HEK293 (cell line): ENCODE data around the gene SLC35A2.

Source experiments
- BCL11A ChIP-seq: fragments of 450-650 bp; formaldehyde crosslinking; IDR thresholded peaks from 2 replicates; pipeline ENCODE4 v1.5.1; 2016; ENCODE audit warnings: low read depth, missing biosample characterization, missing genetic modification characterization
- CTCF ChIP-seq: fragments of 450-650 bp; formaldehyde crosslinking; IDR thresholded peaks from 2 replicates; pipeline ENCODE4 v1.5.1; 2016; ENCODE audit warnings: missing biosample characterization, missing genetic modification characterization
- KLF16 ChIP-seq: fragments of 450-650 bp; formaldehyde crosslinking; IDR thresholded peaks from 2 replicates; pipeline ENCODE4 v1.5.1; 2017; ENCODE audit warnings: missing biosample characterization, missing genetic modification characterization
- SETDB1 ChIP-seq: IDR thresholded peaks from one replicate; pipeline ENCODE4 v1.6.1; 2017; ENCODE audit warnings: mild to moderate bottlenecking, low read length, moderate library complexity, mixed read lengths; ENCODE audit not compliant: insufficient read length
- SP3 ChIP-seq: fragments of 450-650 bp; formaldehyde crosslinking; IDR thresholded peaks from 2 replicates; pipeline ENCODE4 v1.5.1; 2016; ENCODE audit warnings: missing biosample characterization, missing genetic modification characterization
- WT1 ChIP-seq: fragments of 450-650 bp; formaldehyde crosslinking; IDR thresholded peaks from 2 replicates; pipeline ENCODE4 v1.5.1; 2016; ENCODE audit warnings: missing biosample characterization, missing genetic modification characterization
- ZBTB48 ChIP-seq: fragments of 450-650 bp; formaldehyde crosslinking; IDR thresholded peaks from 2 replicates; pipeline ENCODE4 v1.5.1; 2016; ENCODE audit warnings: missing biosample characterization, missing genetic modification characterization
- ZFHX2 ChIP-seq: fragments of 450-650 bp; formaldehyde crosslinking; conservative IDR thresholded peaks from 2 replicates; pipeline ENCODE4 v1.5.1; 2016; ENCODE audit warnings: missing biosample characterization, missing genetic modification characterization
- ZNF155 ChIP-seq: fragments of 450-650 bp; formaldehyde crosslinking; IDR thresholded peaks from 2 replicates; pipeline ENCODE4 v1.5.1; 2016; ENCODE audit warnings: missing biosample characterization, missing genetic modification characterization
- ZNF184 ChIP-seq: fragments of 450-650 bp; IDR thresholded peaks from 2 replicates; pipeline ENCODE4 v1.5.1; 2018; ENCODE audit warnings: missing biosample characterization, mild to moderate bottlenecking, missing genetic modification characterization
- ZNF302 ChIP-seq: fragments of 450-650 bp; formaldehyde crosslinking; IDR thresholded peaks from 2 replicates; pipeline ENCODE4 v1.5.1; 2016; ENCODE audit warnings: missing biosample characterization, missing genetic modification characterization, low read depth
- ZNF311 ChIP-seq: fragments of 450-650 bp; formaldehyde crosslinking; IDR thresholded peaks from 2 replicates; pipeline ENCODE4 v1.5.1; 2017; ENCODE audit warnings: missing biosample characterization, missing genetic modification characterization, borderline replicate concordance
- ZNF416 ChIP-seq: fragments of 450-650 bp; formaldehyde crosslinking; IDR thresholded peaks from 2 replicates; pipeline ENCODE4 v1.5.1; 2016; ENCODE audit warnings: missing biosample characterization, missing genetic modification characterization
- ZNF48 ChIP-seq: fragments of 450-650 bp; formaldehyde crosslinking; IDR thresholded peaks from 2 replicates; pipeline ENCODE4 v1.5.1; 2016; ENCODE audit warnings: missing biosample characterization, missing genetic modification characterization
- ZNF707 ChIP-seq: fragments of 450-650 bp; formaldehyde crosslinking; IDR thresholded peaks from 2 replicates; pipeline ENCODE4 v1.5.1; 2016; ENCODE audit warnings: missing biosample characterization, missing genetic modification characterization
- ZNF768 ChIP-seq: fragments of 450-650 bp; formaldehyde crosslinking; IDR thresholded peaks from 2 replicates; pipeline ENCODE4 v1.5.1; 2018; ENCODE audit warnings: missing biosample characterization, mild to moderate bottlenecking, missing genetic modification characterization
- ZNF777 ChIP-seq: fragments of 450-650 bp; formaldehyde crosslinking; IDR thresholded peaks from 2 replicates; pipeline ENCODE4 v1.5.1; 2017; ENCODE audit warnings: missing biosample characterization, missing genetic modification characterization, borderline replicate concordance
- ZNF837 ChIP-seq: fragments of 450-650 bp; formaldehyde crosslinking; IDR thresholded peaks from 2 replicates; pipeline ENCODE4 v1.5.1; 2016; ENCODE audit warnings: missing biosample characterization, missing genetic modification characterization
- TF ChIP-seq, protein P1 (sequence below): fragments of 450-650 bp; formaldehyde crosslinking; IDR thresholded peaks from 2 replicates; pipeline ENCODE4 v1.5.1; 2016; ENCODE audit warnings: missing biosample characterization, missing genetic modification characterization
- TF ChIP-seq, protein P2 (sequence below): fragments of 450-650 bp; formaldehyde crosslinking; conservative IDR thresholded peaks from 2 replicates; pipeline ENCODE4 v1.5.1; 2016; ENCODE audit warnings: low read depth, missing biosample characterization, missing genetic modification characterization
- TF ChIP-seq, protein P3 (sequence below): fragments of 450-650 bp; formaldehyde crosslinking; IDR thresholded peaks from 2 replicates; pipeline ENCODE4 v1.5.1; 2016; ENCODE audit warnings: missing biosample characterization, missing genetic modification characterization
- TF ChIP-seq, protein P4 (sequence below): fragments of 450-650 bp; formaldehyde crosslinking; IDR thresholded peaks from 2 replicates; pipeline ENCODE4 v1.5.1; 2017; ENCODE audit warnings: missing biosample characterization, mild to moderate bottlenecking, missing genetic modification characterization, moderate library complexity

The SLC35A2 gene

GRCh38 chrX:48911412-48912182 lies at the start of gene SLC35A2 (continued):
- TF ChIP-seq ZNF311 (tag by site-specific recombination) (no peak), CTCF (tag by site-specific recombination) (no peak), ZNF768 (tag by site-specific recombination) (no peak), ZNF707 (tag by site-specific recombination) (no peak), SP3 (peak; percentile 60), SETDB1 (no peak), WT1 (tag by site-specific recombination) (no peak), ZNF837 (tag by site-specific recombination) (no peak), ZNF155 (tag by site-specific recombination) (no peak), ZNF416 (tag by site-specific recombination) (no peak), BCL11A (no peak), ZNF777 (peak; percentile 73; the same call in 1 of the 2 replicates), ZBTB48 (tag by site-specific recombination) (peak; percentile 98), ZFHX2 (tag by site-specific recombination) (no peak; the same call in 1 of the 2 replicates), ZNF302 (tag by site-specific recombination) (no peak), ZNF48 (tag by site-specific recombination) (no peak), ZNF184 (tag by site-specific recombination) (no peak), KLF16 (tag by site-specific recombination) (peak; percentile 66; the same call in 1 of the 2 replicates)
- TF ChIP-seq, protein P1, sequence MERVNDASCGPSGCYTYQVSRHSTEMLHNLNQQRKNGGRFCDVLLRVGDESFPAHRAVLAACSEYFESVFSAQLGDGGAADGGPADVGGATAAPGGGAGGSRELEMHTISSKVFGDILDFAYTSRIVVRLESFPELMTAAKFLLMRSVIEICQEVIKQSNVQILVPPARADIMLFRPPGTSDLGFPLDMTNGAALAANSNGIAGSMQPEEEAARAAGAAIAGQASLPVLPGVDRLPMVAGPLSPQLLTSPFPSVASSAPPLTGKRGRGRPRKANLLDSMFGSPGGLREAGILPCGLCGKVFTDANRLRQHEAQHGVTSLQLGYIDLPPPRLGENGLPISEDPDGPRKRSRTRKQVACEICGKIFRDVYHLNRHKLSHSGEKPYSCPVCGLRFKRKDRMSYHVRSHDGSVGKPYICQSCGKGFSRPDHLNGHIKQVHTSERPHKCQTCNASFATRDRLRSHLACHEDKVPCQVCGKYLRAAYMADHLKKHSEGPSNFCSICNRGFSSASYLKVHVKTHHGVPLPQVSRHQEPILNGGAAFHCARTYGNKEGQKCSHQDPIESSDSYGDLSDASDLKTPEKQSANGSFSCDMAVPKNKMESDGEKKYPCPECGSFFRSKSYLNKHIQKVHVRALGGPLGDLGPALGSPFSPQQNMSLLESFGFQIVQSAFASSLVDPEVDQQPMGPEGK (tag by site-specific recombination) = peak; percentile 56; the same call in 1 of the 2 replicates
- TF ChIP-seq, protein P2, sequence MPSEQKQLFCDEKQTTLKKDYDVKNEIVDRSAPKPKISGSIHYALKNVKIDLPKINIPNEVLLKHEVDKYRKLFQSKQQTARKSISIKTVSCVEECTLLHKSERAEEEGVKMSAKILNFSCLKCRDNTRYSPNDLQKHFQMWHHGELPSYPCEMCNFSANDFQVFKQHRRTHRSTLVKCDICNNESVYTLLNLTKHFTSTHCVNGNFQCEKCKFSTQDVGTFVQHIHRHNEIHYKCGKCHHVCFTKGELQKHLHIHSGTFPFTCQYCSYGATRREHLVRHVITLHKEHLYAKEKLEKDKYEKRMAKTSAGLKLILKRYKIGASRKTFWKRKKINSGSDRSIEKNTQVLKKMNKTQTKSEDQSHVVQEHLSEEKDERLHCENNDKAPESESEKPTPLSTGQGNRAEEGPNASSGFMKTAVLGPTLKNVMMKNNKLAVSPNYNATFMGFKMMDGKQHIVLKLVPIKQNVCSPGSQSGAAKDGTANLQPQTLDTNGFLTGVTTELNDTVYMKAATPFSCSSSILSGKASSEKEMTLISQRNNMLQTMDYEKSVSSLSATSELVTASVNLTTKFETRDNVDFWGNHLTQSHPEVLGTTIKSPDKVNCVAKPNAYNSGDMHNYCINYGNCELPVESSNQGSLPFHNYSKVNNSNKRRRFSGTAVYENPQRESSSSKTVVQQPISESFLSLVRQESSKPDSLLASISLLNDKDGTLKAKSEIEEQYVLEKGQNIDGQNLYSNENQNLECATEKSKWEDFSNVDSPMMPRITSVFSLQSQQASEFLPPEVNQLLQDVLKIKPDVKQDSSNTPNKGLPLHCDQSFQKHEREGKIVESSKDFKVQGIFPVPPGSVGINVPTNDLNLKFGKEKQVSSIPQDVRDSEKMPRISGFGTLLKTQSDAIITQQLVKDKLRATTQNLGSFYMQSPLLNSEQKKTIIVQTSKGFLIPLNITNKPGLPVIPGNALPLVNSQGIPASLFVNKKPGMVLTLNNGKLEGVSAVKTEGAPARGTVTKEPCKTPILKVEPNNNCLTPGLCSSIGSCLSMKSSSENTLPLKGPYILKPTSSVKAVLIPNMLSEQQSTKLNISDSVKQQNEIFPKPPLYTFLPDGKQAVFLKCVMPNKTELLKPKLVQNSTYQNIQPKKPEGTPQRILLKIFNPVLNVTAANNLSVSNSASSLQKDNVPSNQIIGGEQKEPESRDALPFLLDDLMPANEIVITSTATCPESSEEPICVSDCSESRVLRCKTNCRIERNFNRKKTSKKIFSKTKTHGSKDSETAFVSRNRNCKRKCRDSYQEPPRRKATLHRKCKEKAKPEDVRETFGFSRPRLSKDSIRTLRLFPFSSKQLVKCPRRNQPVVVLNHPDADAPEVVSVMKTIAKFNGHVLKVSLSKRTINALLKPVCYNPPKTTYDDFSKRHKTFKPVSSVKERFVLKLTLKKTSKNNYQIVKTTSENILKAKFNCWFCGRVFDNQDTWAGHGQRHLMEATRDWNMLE (tag by site-specific recombination) = peak; percentile 75
- TF ChIP-seq, protein P3, sequence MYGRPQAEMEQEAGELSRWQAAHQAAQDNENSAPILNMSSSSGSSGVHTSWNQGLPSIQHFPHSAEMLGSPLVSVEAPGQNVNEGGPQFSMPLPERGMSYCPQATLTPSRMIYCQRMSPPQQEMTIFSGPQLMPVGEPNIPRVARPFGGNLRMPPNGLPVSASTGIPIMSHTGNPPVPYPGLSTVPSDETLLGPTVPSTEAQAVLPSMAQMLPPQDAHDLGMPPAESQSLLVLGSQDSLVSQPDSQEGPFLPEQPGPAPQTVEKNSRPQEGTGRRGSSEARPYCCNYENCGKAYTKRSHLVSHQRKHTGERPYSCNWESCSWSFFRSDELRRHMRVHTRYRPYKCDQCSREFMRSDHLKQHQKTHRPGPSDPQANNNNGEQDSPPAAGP (tag by site-specific recombination) = no peak
- TF ChIP-seq, protein P4, sequence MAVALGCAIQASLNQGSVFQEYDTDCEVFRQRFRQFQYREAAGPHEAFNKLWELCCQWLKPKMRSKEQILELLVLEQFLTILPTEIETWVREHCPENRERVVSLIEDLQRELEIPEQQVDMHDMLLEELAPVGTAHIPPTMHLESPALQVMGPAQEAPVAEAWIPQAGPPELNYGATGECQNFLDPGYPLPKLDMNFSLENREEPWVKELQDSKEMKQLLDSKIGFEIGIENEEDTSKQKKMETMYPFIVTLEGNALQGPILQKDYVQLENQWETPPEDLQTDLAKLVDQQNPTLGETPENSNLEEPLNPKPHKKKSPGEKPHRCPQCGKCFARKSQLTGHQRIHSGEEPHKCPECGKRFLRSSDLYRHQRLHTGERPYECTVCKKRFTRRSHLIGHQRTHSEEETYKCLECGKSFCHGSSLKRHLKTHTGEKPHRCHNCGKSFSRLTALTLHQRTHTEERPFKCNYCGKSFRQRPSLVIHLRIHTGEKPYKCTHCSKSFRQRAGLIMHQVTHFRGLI (tag by site-specific recombination) = no peak
